IMR-90 (cell line): Measurements from ENCODE around the gene SEMA6A. TPM values are rescaled to one million over a fixed set of nuclear protein-coding genes. Genes with fewer than 3 reads are reported as not detected.

ENCODE experiments used
- ATAC-seq: fragments of 200-7000 bp; cut with Tn5 transposase; 2 replicates; pipeline ENCODE4 v1.9.1; 2020; ENCODE audit warnings: low read depth, mild to moderate bottlenecking, moderate library complexity
- BruUV-seq: library from RNA; stranded (reverse); fragments of 400-500 nt; replicated peaks from 2 replicates; lab custom pipeline; 2021; lab: Mats Ljungman, UMichigan
- CTCF ChIA-PET: fragments of 300-600 bp; formaldehyde crosslinking; extraction: SDS; loops from one replicate; lab custom pipeline; 2021; ENCODE audit warnings: antibody characterized with exemption; lab: Yijun Ruan, JAX
- POLR2A ChIA-PET: fragments of 300-600 bp; sonication (Branson Sonifier 250); formaldehyde crosslinking; loops from one replicate; lab custom pipeline; 2022; ENCODE audit warnings: antibody characterized with exemption; ENCODE audit not compliant: unreplicated experiment; lab: Charles Lee
- DNase-seq: peaks from one replicate; pipeline ENCODE4 v3.0.0; 2013
- H2AFZ ChIP-seq: replicated peaks from 2 replicates; pipeline ENCODE3; 2013; ENCODE audit warnings: low read length, mild to moderate bottlenecking; ENCODE audit not compliant: poor library complexity
- H2AK5ac ChIP-seq: 2 replicates; pipeline ENCODE4 v1.6.1; 2013; ENCODE audit warnings: low read depth, low read length, inconsistent platforms
- H2AK9ac ChIP-seq: replicated peaks from 2 replicates; pipeline ENCODE3; 2013; ENCODE audit warnings: mild to moderate bottlenecking, low read depth, low read length, moderate library complexity; ENCODE audit not compliant: poor library complexity
- H2BK120ac ChIP-seq: 2 replicates; pipeline ENCODE4 v1.6.1; 2013; ENCODE audit warnings: low read depth, low read length, inconsistent platforms
- H2BK15ac ChIP-seq: 3 replicates; pipeline ENCODE4 v1.6.1; 2013; ENCODE audit warnings: low read depth, low read length, inconsistent platforms
- H2BK20ac ChIP-seq: 2 replicates; pipeline ENCODE4 v1.6.1; 2013; ENCODE audit warnings: low read depth, mild to moderate bottlenecking, inconsistent platforms, low read length, moderate library complexity
- H2BK5ac ChIP-seq: 2 replicates; pipeline ENCODE4 v1.6.1; 2013; ENCODE audit warnings: mild to moderate bottlenecking, low read depth, low read length, inconsistent platforms; ENCODE audit not compliant: poor library complexity, severe bottlenecking
- H3K14ac ChIP-seq: replicated peaks from 2 replicates; pipeline ENCODE4 v1.6.1; 2013; ENCODE audit warnings: low read depth, low read length, inconsistent platforms
- H3K18ac ChIP-seq: 2 replicates; pipeline ENCODE4 v1.6.1; 2013; ENCODE audit warnings: low read depth, low read length, control low read depth
- H3K23ac ChIP-seq: 2 replicates; pipeline ENCODE4 v1.6.1; 2013; ENCODE audit warnings: low read depth, low read length, inconsistent platforms
- H3K27ac ChIP-seq: 2 replicates; pipeline ENCODE4 v1.5.1; 2013; ENCODE audit warnings: mild to moderate bottlenecking, control low read depth, low read length; ENCODE audit not compliant: insufficient read depth
- H3K27me3 ChIP-seq: 2 replicates; pipeline ENCODE4 v1.6.1; 2013; ENCODE audit warnings: low read length; ENCODE audit not compliant: control insufficient read depth, insufficient read depth
- H3K36me3 ChIP-seq: 2 replicates; pipeline ENCODE4 v1.6.1; 2013; ENCODE audit warnings: low read length, mixed read lengths; ENCODE audit not compliant: control insufficient read depth, insufficient read depth
- H3K4ac ChIP-seq: 2 replicates; pipeline ENCODE4 v1.6.1; 2013; ENCODE audit warnings: low read depth, low read length, inconsistent platforms
- H3K4me1 ChIP-seq: 2 replicates; pipeline ENCODE4 v1.6.1; 2013; ENCODE audit warnings: low read length, mixed read lengths; ENCODE audit not compliant: control insufficient read depth, insufficient read depth
- H3K4me2 ChIP-seq: 2 replicates; pipeline ENCODE4 v1.6.1; 2013; ENCODE audit warnings: low read depth, mild to moderate bottlenecking, control low read depth, low read length, moderate library complexity
- H3K4me3 ChIP-seq: 2 replicates; pipeline ENCODE4 v1.5.1; 2013; ENCODE audit warnings: low read depth, mild to moderate bottlenecking, control low read depth, low read length, moderate library complexity; ENCODE audit not compliant: insufficient read depth
- H3K56ac ChIP-seq: 2 replicates; pipeline ENCODE4 v1.6.1; 2013; ENCODE audit warnings: low read length, inconsistent platforms; ENCODE audit not compliant: insufficient read depth; ENCODE audit errors: extremely low read depth
- H3K79me1 ChIP-seq, 2 experiments: 2 replicates each; pipeline ENCODE4 v1.6.1; 2013; ENCODE audit warnings: low read length in 2 of 2, inconsistent platforms in 1 of 2, low read depth in 1 of 2
- H3K9ac ChIP-seq: 2 replicates; pipeline ENCODE4 v1.6.1; 2013; ENCODE audit warnings: low read depth, low read length, control low read depth
- H3K9me1 ChIP-seq: 2 replicates; pipeline ENCODE4 v1.6.1; 2013; ENCODE audit warnings: low read length, inconsistent platforms; ENCODE audit not compliant: insufficient read depth
- H3K9me3 ChIP-seq: 2 replicates; pipeline ENCODE4 v1.6.1; 2013; ENCODE audit warnings: low read length; ENCODE audit not compliant: control insufficient read depth, insufficient read depth
- H4K20me1 ChIP-seq: 2 replicates; pipeline ENCODE4 v1.6.1; 2013; ENCODE audit warnings: low read length, inconsistent platforms; ENCODE audit not compliant: insufficient read depth
- H4K5ac ChIP-seq: 2 replicates; pipeline ENCODE4 v1.6.1; 2013; ENCODE audit warnings: mild to moderate bottlenecking, low read depth, low read length, control low read depth
- H4K8ac ChIP-seq, 2 experiments: 2 replicates each; pipeline ENCODE4 v1.6.1; 2013; ENCODE audit warnings: low read depth in 2 of 2, low read length in 2 of 2, control low read depth in 1 of 2, inconsistent platforms in 1 of 2
- H4K91ac ChIP-seq: 2 replicates; pipeline ENCODE4 v1.6.1; 2013; ENCODE audit warnings: low read depth, low read length, inconsistent platforms; ENCODE audit not compliant: insufficient read depth
- CEBPB ChIP-seq: IDR thresholded peaks from 2 replicates; pipeline ENCODE4 v1.6.1; 2012; ENCODE audit warnings: low read depth, low read length, improper control_type of control experiment
- CTCF ChIP-seq: conservative IDR thresholded peaks from 2 replicates; pipeline ENCODE4 v1.5.1; 2012; ENCODE audit warnings: mild to moderate bottlenecking, low read depth, low read length, improper control_type of control experiment
- FOS ChIP-seq: fragments of 150-350 bp; IDR thresholded peaks from 2 replicates; pipeline ENCODE4 v1.6.1; 2016; ENCODE audit warnings: low read depth, low read length
- MAFK ChIP-seq: IDR thresholded peaks from 2 replicates; pipeline ENCODE4 v1.6.1; 2012; ENCODE audit warnings: low read depth, low read length, improper control_type of control experiment
- MAZ ChIP-seq: IDR thresholded peaks from 2 replicates; pipeline ENCODE4 v1.6.1; 2012; ENCODE audit warnings: low read depth, mild to moderate bottlenecking, low read length, improper control_type of control experiment, moderate library complexity, borderline replicate concordance
- NFE2L2 ChIP-seq: fragments of 150-350 bp; IDR thresholded peaks from 2 replicates; pipeline ENCODE4 v1.6.1; 2016; ENCODE audit warnings: low read depth, mild to moderate bottlenecking, low read length
- RAD21 ChIP-seq: IDR thresholded peaks from 2 replicates; pipeline ENCODE4 v1.6.1; 2012; ENCODE audit warnings: low read length, improper control_type of control experiment
- SMC3 ChIP-seq: fragments of 150-350 bp; IDR thresholded peaks from 2 replicates; pipeline ENCODE4 v1.6.1; 2016; ENCODE audit warnings: low read depth, mild to moderate bottlenecking, antibody characterized with exemption, low read length, moderate library complexity
- USF2 ChIP-seq: fragments of 150-350 bp; IDR thresholded peaks from 2 replicates; pipeline ENCODE4 v1.6.1; 2017; ENCODE audit warnings: mild to moderate bottlenecking, antibody characterized with exemption, low read length, low read depth
- WGBS, 2 experiments: methylation state at CpG; one replicate each; pipeline versions ENCODE4 v1.1.5 to v1.1.7; 2013; ENCODE audit warnings: missing lambda C conversion rate in 2 of 2; ENCODE audit not compliant: insufficient read length in 1 of 2; ENCODE audit errors: extremely low coverage in 2 of 2; 5-methylcytosine and 5-hydroxymethylcytosine counted together
- dilution Hi-C: fragments of 300-500 bp; cut with HindIII; formaldehyde crosslinking; loops from one replicate; pipeline ENCODE4 v1.14.3; 2018; ENCODE audit warnings: low sequenced_read_pairs; ENCODE audit not compliant: unreplicated experiment
- in situ Hi-C: fragments of 300-500 bp; cut with MboI; formaldehyde crosslinking; loops from 3 replicates; pipeline ENCODE4 v1.14.3; 2019; ENCODE audit warnings: low sequenced_read_pairs, inconsistent platforms, mixed read lengths
- intact Hi-C: fragments of 100-400 bp; cut with micrococcal nuclease; formaldehyde crosslinking; loops from 2 replicates; pipeline ENCODE4 v1.10.0; 2022
- polyA plus RNA-seq, 3 experiments: library from polyadenylated mRNA; depleted of rRNA; stranded (reverse); fragments of >200 nt; gene quantifications; 2 replicates each; pipeline ENCODE4 v1.2.3, GENCODE V29; 2012; ENCODE audit warnings: low replicate concordance in 1 of 3
- total RNA-seq: library from RNA; depleted of rRNA; stranded (reverse); fragments of >200 nt; gene quantifications from 2 replicates; pipeline ENCODE4 v1.2.3, GENCODE V29; 2012
- TF ChIP-seq, protein P1 (sequence below): fragments of 150-350 bp; IDR thresholded peaks from 2 replicates; pipeline ENCODE4 v1.6.1; 2016; ENCODE audit warnings: low read depth, mild to moderate bottlenecking, low read length, moderate library complexity, borderline replicate concordance

Gene SEMA6A
- total and polyA plus RNA-seq, 2 of the 4 experiments (the other 2 are of a cell fraction): 0.27 to 0.36 TPM

DNA sequence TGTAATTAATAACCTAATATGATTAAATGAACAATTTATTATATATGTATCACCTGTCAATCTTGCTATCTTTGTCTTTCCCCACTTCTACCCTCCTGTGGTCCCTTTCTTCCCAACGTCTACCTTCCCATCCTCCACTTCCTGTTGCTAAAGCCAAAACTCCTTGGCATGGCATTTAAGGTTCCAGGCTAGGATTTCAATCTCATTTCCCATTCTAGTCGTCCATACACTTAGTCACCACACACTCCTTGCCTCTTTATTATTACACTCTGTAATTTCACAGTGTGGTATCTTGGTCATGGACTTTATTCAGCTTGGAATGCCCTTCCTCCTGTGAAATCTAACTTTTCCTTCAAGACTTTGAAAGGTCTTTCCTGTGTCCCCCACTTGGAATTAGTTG lies 115.3 kb downstream of the SEMA6A start:
- no peak overlapping the region for H3K14ac ChIP-seq
- no peaks in the 10 kb centered on the region; the same call in 1 of the 2 replicates for H3K9me1 ChIP-seq
- H2AFZ ChIP-seq: no peak overlapping the region
- H3K4me3 ChIP-seq: no peak overlapping the region
- H4K20me1 ChIP-seq: no peaks in the 10 kb centered on the region
- dilution Hi-C loops: no loop called here
- no peak overlapping the region for H4K5ac ChIP-seq
- no peak overlapping the region for H2BK15ac ChIP-seq
- ChIA-PET CTCF (no interaction called here), POLR2A (no interaction called here)
- DNase-seq: no peak
- H4K8ac ChIP-seq: no peak overlapping the region
- ATAC-seq: no peak
- intact Hi-C loops: no loop called here
- no TSS peak for BruUV-seq
- H3K4me2 ChIP-seq: no peak overlapping the region
- H2BK5ac ChIP-seq: no peak overlapping the region
- H3K18ac ChIP-seq: no peak overlapping the region
- H3K9ac ChIP-seq: no peak overlapping the region
- no peak overlapping the region for H2AK9ac ChIP-seq
- H2BK20ac ChIP-seq: no peak overlapping the region
- 33% methylated on average over 2 of the region's 2 CpGs; no CpG with 5 or more reads in 1 of the 2 experiments for WGBS, 2 experiments
- in situ Hi-C loops: no loop called here
- H3K4me1 ChIP-seq: no peaks in the 10 kb centered on the region
- no peak overlapping the region for H3K4ac ChIP-seq
- H2BK120ac ChIP-seq: no peak overlapping the region
- H3K79me1 ChIP-seq: no peaks in the 10 kb centered on the region
- H3K9me3 ChIP-seq: no peaks in the 10 kb centered on the region
- H3K23ac ChIP-seq: no peak overlapping the region
- no peak overlapping the region for H3K56ac ChIP-seq
- H3K27me3 ChIP-seq: peaks cover 2% of the 10 kb centered on the region
- no peaks in the 10 kb centered on the region for H3K36me3 ChIP-seq
- H3K27ac ChIP-seq: no peak overlapping the region
- TF ChIP-seq SMC3 (no peak), MAZ (no peak), NFE2L2 (no peak), CTCF (no peak), RAD21 (no peak), USF2 (no peak), FOS (no peak), MAFK (no peak), CEBPB (no peak)
- TF ChIP-seq, protein P1, sequence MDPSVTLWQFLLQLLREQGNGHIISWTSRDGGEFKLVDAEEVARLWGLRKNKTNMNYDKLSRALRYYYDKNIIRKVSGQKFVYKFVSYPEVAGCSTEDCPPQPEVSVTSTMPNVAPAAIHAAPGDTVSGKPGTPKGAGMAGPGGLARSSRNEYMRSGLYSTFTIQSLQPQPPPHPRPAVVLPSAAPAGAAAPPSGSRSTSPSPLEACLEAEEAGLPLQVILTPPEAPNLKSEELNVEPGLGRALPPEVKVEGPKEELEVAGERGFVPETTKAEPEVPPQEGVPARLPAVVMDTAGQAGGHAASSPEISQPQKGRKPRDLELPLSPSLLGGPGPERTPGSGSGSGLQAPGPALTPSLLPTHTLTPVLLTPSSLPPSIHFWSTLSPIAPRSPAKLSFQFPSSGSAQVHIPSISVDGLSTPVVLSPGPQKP: no peak
- H4K91ac ChIP-seq: no peak overlapping the region
- no peak overlapping the region for H2AK5ac ChIP-seq
